Endodermal cell (in vitro differentiated cells): ENCODE results near the gene RIMBP3B. TPM values are rescaled to one million over a fixed set of nuclear protein-coding genes. Genes with fewer than 3 reads are reported as not detected.
"Not testable (repeated sequence)": the region's sequence is repeated elsewhere in the genome, so short reads cannot be mapped to it uniquely, and the experiment has no call there.

Source experiments
- DNase-seq: peaks from one replicate; pipeline ENCODE4 v3.0.0-alpha.2; 2017
- H3K27ac ChIP-seq: 2 replicates; pipeline ENCODE4 v1.5.1; 2013; ENCODE audit warnings: mild to moderate bottlenecking, low read depth, low read length, moderate library complexity
- H3K27me3 ChIP-seq: 2 replicates; pipeline ENCODE4 v1.6.1; 2013; ENCODE audit warnings: mild to moderate bottlenecking, low read length, moderate library complexity; ENCODE audit not compliant: insufficient read depth, control insufficient read depth, poor library complexity, severe bottlenecking
- H3K36me3 ChIP-seq: 2 replicates; pipeline ENCODE4 v1.7.0; 2013; ENCODE audit warnings: mild to moderate bottlenecking, low read length, moderate library complexity; ENCODE audit not compliant: control insufficient read depth, insufficient read depth
- H3K4me1 ChIP-seq: one replicate; pipeline ENCODE4 v1.7.0; 2013; ENCODE audit warnings: low read length; ENCODE audit not compliant: control insufficient read depth, insufficient read depth
- H3K4me3 ChIP-seq: 2 replicates; pipeline ENCODE4 v1.5.1; 2013; ENCODE audit warnings: mild to moderate bottlenecking, low read length, moderate library complexity
- H3K9ac ChIP-seq: 2 replicates; pipeline ENCODE4 v1.6.1; 2013; ENCODE audit warnings: mild to moderate bottlenecking, low read length, moderate library complexity; ENCODE audit not compliant: poor library complexity, severe bottlenecking; ENCODE audit errors: extremely low read depth
- H3K9me3 ChIP-seq: 2 replicates; pipeline ENCODE4 v1.6.1; 2013; ENCODE audit warnings: mild to moderate bottlenecking, low read length, moderate library complexity; ENCODE audit not compliant: control insufficient read depth
- H3K27ac Mint-ChIP-seq: 2 replicates; pipeline ENCODE4 v1.8.0; 2020; ENCODE audit warnings: mixed read lengths
- H3K27me3 Mint-ChIP-seq: 2 replicates; pipeline ENCODE4 v1.8.0; 2021; ENCODE audit warnings: mild to moderate bottlenecking, mixed read lengths; ENCODE audit not compliant: insufficient read depth
- H3K36me3 Mint-ChIP-seq: 2 replicates; pipeline ENCODE4 v1.8.0; 2020; ENCODE audit warnings: low read depth, mixed read lengths
- H3K4me1 Mint-ChIP-seq: 2 replicates; pipeline ENCODE4 v1.8.0; 2020; ENCODE audit warnings: mixed read lengths
- H3K4me3 Mint-ChIP-seq: 2 replicates; pipeline ENCODE4 v1.8.0; 2020; ENCODE audit warnings: mild to moderate bottlenecking, moderate library complexity, mixed read lengths
- H3K9me3 Mint-ChIP-seq: 2 replicates; pipeline ENCODE4 v1.8.0; 2020; ENCODE audit warnings: mild to moderate bottlenecking, mixed read lengths
- WGBS, 2 experiments: methylation state at CpG; one replicate each; pipeline versions ENCODE4 v1.1.5 to v1.1.7; 2013; ENCODE audit warnings: missing lambda C conversion rate in 2 of 2, mixed read lengths in 1 of 2; ENCODE audit not compliant: insufficient coverage in 1 of 2, insufficient read length in 1 of 2; 5-methylcytosine and 5-hydroxymethylcytosine counted together
- total RNA-seq, 2 donors: library from RNA; stranded (reverse); fragmentation: NEBNext Ultra II Directional in 1 of 2; extraction: Animal tissue kit (Norgen Biotek cat#: 25700) in 1 of 2; gene quantifications; 2 replicates in 1 of 2; 3 replicates in 1 of 2; pipeline ENCODE4 v1.2.1, GENCODE V29; 2021

Gene RIMBP3B
- total RNA-seq, 2 donors from 2014 or later = 0.55 to 0.57 TPM

- not testable (repeated sequence) for H3K36me3 Mint-ChIP-seq
These were observed 19.2 kb upstream of the RIMBP3B start for GRCh38 chr22:21364362-21364761.

DNA sequence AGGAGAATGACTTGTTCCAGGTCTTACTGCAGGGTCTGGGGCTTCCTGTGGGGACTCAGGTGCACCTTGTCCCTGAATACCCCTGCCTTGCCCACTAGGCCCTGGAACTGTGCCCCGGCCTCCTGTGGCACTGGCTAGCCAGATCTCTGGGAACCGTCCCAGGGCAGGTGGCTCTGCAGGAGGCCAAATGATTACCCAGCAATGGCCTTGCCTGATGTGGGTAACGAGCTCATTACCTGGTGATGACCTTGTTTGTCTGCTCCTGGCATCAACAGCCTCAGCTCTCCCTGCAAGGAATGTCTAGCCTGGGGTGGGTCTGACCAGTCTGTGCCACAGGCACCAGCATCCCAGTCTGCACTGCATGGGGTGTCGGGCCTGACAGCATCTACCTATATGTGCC, 18.2 kb upstream of the RIMBP3B start:
- H3K9ac ChIP-seq, H3K4me1 Mint-ChIP-seq, H3K4me3 ChIP-seq, H3K36me3 Mint-ChIP-seq, DNase-seq, H3K27ac Mint-ChIP-seq, H3K27ac ChIP-seq, H3K4me3 Mint-ChIP-seq, H3K27me3 ChIP-seq, H3K27me3 Mint-ChIP-seq, H3K9me3 Mint-ChIP-seq, H3K36me3 ChIP-seq, H3K4me1 ChIP-seq, H3K9me3 ChIP-seq: not testable (repeated sequence)
- WGBS, 2 experiments = 100% methylated on average over 1 of the region's 4 CpGs; no CpG with 5 or more reads in 1 of the 2 experiments

More at GRCh38 chr22:21364362-21364761, 19.2 kb upstream of the RIMBP3B start:
- not testable (repeated sequence) for H3K27me3 Mint-ChIP-seq, H3K4me1 ChIP-seq, H3K27ac Mint-ChIP-seq, H3K9me3 Mint-ChIP-seq, H3K4me3 ChIP-seq, H3K9me3 ChIP-seq, H3K4me3 Mint-ChIP-seq, H3K27ac ChIP-seq, H3K36me3 ChIP-seq, H3K4me1 Mint-ChIP-seq, DNase-seq, H3K9ac ChIP-seq, H3K27me3 ChIP-seq
- no CpG with 5 or more reads among the region's 11 CpGs for WGBS, 2 experiments

DNA sequence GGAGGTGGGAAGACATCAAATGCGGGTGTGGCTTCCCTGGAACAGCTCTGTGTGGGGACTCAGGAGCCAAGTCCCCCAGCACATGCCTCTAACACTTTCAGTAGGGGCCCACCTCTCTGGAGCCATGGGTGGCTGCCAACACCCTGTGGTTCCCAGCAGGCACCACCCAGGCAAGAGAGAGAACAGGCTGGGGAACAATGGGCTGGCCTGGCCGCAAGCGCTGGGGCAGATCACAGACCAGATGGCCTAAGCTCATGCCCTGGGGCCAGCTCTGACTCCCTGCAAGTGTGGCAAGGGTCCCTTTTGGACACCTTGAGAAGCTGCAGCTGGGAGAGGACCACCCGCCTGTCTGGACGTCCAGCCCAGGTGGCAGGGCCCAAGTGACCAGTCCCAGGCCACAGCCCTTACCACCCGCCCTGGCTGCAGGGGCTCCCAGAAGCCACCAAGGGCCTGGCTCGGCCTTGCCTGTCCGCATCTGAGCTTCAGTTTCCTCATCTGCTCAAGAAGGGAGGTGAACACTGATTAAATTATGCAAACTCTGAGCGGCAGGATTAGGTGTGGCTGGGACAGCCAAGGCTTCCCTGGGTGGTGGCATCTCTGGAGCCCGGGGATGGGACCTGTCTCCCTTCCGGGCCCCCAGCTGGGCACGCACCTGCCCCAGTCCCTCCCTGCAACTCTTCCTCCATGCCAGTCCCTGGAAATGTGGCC, 14.8 kb upstream of the RIMBP3B start:
- H3K4me3 ChIP-seq, H3K27me3 ChIP-seq, H3K9ac ChIP-seq, H3K9me3 ChIP-seq, H3K36me3 Mint-ChIP-seq, DNase-seq, H3K4me1 ChIP-seq, H3K4me1 Mint-ChIP-seq, H3K9me3 Mint-ChIP-seq, H3K36me3 ChIP-seq, H3K27me3 Mint-ChIP-seq, H3K4me3 Mint-ChIP-seq, H3K27ac Mint-ChIP-seq, H3K27ac ChIP-seq: not testable (repeated sequence)
- 90 to 92% methylated on average over 2 to 4 of the region's 12 CpGs for WGBS, 2 experiments

GRCh38 chr22:21375880-21376279, 7.7 kb upstream of the RIMBP3B start:
- H3K9me3 Mint-ChIP-seq = not testable (repeated sequence)

GRCh38 chr22:21384468-21385357, 1.2 kb downstream of the RIMBP3B start:
- H3K27ac ChIP-seq, H3K9me3 Mint-ChIP-seq, H3K4me3 Mint-ChIP-seq, H3K4me1 ChIP-seq, H3K9ac ChIP-seq, H3K4me3 ChIP-seq, H3K36me3 Mint-ChIP-seq, H3K4me1 Mint-ChIP-seq, H3K27me3 Mint-ChIP-seq, DNase-seq, H3K36me3 ChIP-seq, H3K27me3 ChIP-seq, H3K27ac Mint-ChIP-seq, H3K9me3 ChIP-seq: not testable (repeated sequence)
- WGBS, 2 experiments = no CpG with 5 or more reads among the region's 79 CpGs

More at GRCh38 chr22:21375880-21376279, 7.7 kb upstream of the RIMBP3B start:
- DNase-seq, H3K27me3 Mint-ChIP-seq, H3K4me1 ChIP-seq, H3K27ac Mint-ChIP-seq, H3K27ac ChIP-seq, H3K36me3 ChIP-seq, H3K4me1 Mint-ChIP-seq, H3K36me3 Mint-ChIP-seq, H3K4me3 Mint-ChIP-seq, H3K27me3 ChIP-seq, H3K4me3 ChIP-seq, H3K9me3 ChIP-seq, H3K9ac ChIP-seq: not testable (repeated sequence)
- no CpG with 5 or more reads among the region's 4 CpGs for WGBS, 2 experiments

GRCh38 chr22:21389480-21389879, 5.9 kb downstream of the RIMBP3B start:
- not testable (repeated sequence) for H3K4me1 Mint-ChIP-seq, H3K27ac ChIP-seq, H3K4me1 ChIP-seq, H3K4me3 Mint-ChIP-seq, H3K27me3 ChIP-seq, H3K27ac Mint-ChIP-seq, DNase-seq, H3K36me3 Mint-ChIP-seq, H3K4me3 ChIP-seq, H3K9me3 ChIP-seq, H3K9me3 Mint-ChIP-seq, H3K36me3 ChIP-seq, H3K27me3 Mint-ChIP-seq, H3K9ac ChIP-seq
- WGBS, 2 experiments = no CpG with 5 or more reads among the region's 7 CpGs

- not testable (repeated sequence) for DNase-seq, H3K4me3 ChIP-seq, H3K27ac Mint-ChIP-seq, H3K27ac ChIP-seq, H3K36me3 ChIP-seq, H3K27me3 Mint-ChIP-seq, H3K4me1 Mint-ChIP-seq, H3K36me3 Mint-ChIP-seq, H3K9ac ChIP-seq, H3K9me3 Mint-ChIP-seq, H3K27me3 ChIP-seq, H3K9me3 ChIP-seq, H3K4me3 Mint-ChIP-seq, H3K4me1 ChIP-seq
- WGBS, 2 experiments = no CpG with 5 or more reads among the region's 9 CpGs
These were observed 6.5 kb downstream of the RIMBP3B start for GRCh38 chr22:21390013-21390412.
